H9 (cell line): ENCODE data around the gene THAP4. TPM values are rescaled to one million over a fixed set of nuclear protein-coding genes. Genes with fewer than 3 reads are reported as not detected.

Experiments
- DNase-seq: peaks from one replicate; pipeline ENCODE4 v3.0.0-alpha.2; 2017
- H2AFZ ChIP-seq: one replicate; pipeline ENCODE4 v1.6.1; 2013; ENCODE audit warnings: mild to moderate bottlenecking, low read length, control low read depth, moderate library complexity
- H2AK5ac ChIP-seq: 2 replicates; pipeline ENCODE4 v1.6.1; 2013; ENCODE audit warnings: low read length, control low read depth, mixed read lengths; ENCODE audit not compliant: insufficient read length
- H2BK120ac ChIP-seq: one replicate; pipeline ENCODE4 v1.6.1; 2013; ENCODE audit warnings: low read depth, mild to moderate bottlenecking, low read length, control low read depth, inconsistent platforms; ENCODE audit not compliant: poor library complexity, severe bottlenecking
- H2BK12ac ChIP-seq: 2 replicates; pipeline ENCODE4 v1.6.1; 2013; ENCODE audit warnings: low read length, control low read depth, mixed read lengths, low read depth; ENCODE audit not compliant: insufficient read length
- H2BK15ac ChIP-seq: 2 replicates; pipeline ENCODE4 v1.6.1; 2013; ENCODE audit warnings: low read depth, low read length, control low read depth
- H2BK20ac ChIP-seq: one replicate; pipeline ENCODE4 v1.6.1; 2013; ENCODE audit warnings: low read depth, mild to moderate bottlenecking, low read length, control low read depth, inconsistent platforms; ENCODE audit not compliant: poor library complexity, severe bottlenecking
- H2BK5ac ChIP-seq: 2 replicates; pipeline ENCODE4 v1.6.1; 2013; ENCODE audit warnings: low read length, control low read depth, mixed read lengths; ENCODE audit not compliant: insufficient read length
- H3K14ac ChIP-seq: 2 replicates; pipeline ENCODE4 v1.6.1; 2013; ENCODE audit warnings: low read length, control low read depth; ENCODE audit not compliant: insufficient read depth
- H3K18ac ChIP-seq: 2 replicates; pipeline ENCODE4 v1.6.1; 2013; ENCODE audit warnings: low read depth, mild to moderate bottlenecking, mixed read lengths, low read length, control low read depth; ENCODE audit not compliant: insufficient read length
- H3K23ac ChIP-seq: 2 replicates; pipeline ENCODE4 v1.6.1; 2013; ENCODE audit warnings: low read length, control low read depth, mixed read lengths, low read depth; ENCODE audit not compliant: insufficient read length
- H3K23me2 ChIP-seq: 2 replicates; pipeline ENCODE4 v1.6.1; 2013; ENCODE audit warnings: low read depth, mild to moderate bottlenecking, mixed read lengths, low read length, control low read depth; ENCODE audit not compliant: insufficient read length, poor library complexity, severe bottlenecking
- H3K27ac ChIP-seq: 2 replicates; pipeline ENCODE4 v1.5.1; 2013; ENCODE audit warnings: low read length, control low read depth, mixed read lengths, low read depth; ENCODE audit not compliant: insufficient read length
- H3K27me3 ChIP-seq: 2 replicates; pipeline ENCODE4 v1.6.1; 2013; ENCODE audit warnings: low read length, control low read depth, inconsistent platforms; ENCODE audit not compliant: insufficient read depth
- H3K4ac ChIP-seq: 2 replicates; pipeline ENCODE4 v1.6.1; 2013; ENCODE audit warnings: low read depth, mild to moderate bottlenecking, control low read depth, inconsistent platforms, low read length, moderate library complexity
- H3K4me1 ChIP-seq: 2 replicates; pipeline ENCODE4 v1.6.1; 2013; ENCODE audit warnings: low read length, control low read depth, inconsistent platforms; ENCODE audit not compliant: insufficient read depth
- H3K4me2 ChIP-seq: 2 replicates; pipeline ENCODE4 v1.6.1; 2013; ENCODE audit warnings: low read length, control low read depth, mixed read lengths; ENCODE audit not compliant: insufficient read length, insufficient read depth
- H3K56ac ChIP-seq: 2 replicates; pipeline ENCODE4 v1.6.1; 2013; ENCODE audit warnings: low read depth, mild to moderate bottlenecking, mixed read lengths, low read length, control low read depth; ENCODE audit not compliant: insufficient read length
- H3K79me1 ChIP-seq: 2 replicates; pipeline ENCODE4 v1.6.1; 2013; ENCODE audit warnings: low read depth, mild to moderate bottlenecking, moderate library complexity, low read length, control low read depth, inconsistent platforms; ENCODE audit not compliant: insufficient read depth, poor library complexity, severe bottlenecking
- H3K79me2 ChIP-seq: 2 replicates; pipeline ENCODE4 v1.6.1; 2013; ENCODE audit warnings: low read length, control low read depth, inconsistent platforms; ENCODE audit not compliant: insufficient read depth
- H3K9ac ChIP-seq: 2 replicates; pipeline ENCODE4 v1.6.1; 2013; ENCODE audit warnings: low read length, control low read depth, mixed read lengths; ENCODE audit not compliant: insufficient read length; ENCODE audit errors: extremely low read depth
- H3K9me3 ChIP-seq: one replicate; pipeline ENCODE4 v1.6.1; 2013; ENCODE audit warnings: low read depth, low read length, inconsistent platforms; ENCODE audit not compliant: control insufficient read depth
- H3T11ph ChIP-seq: one replicate; pipeline ENCODE4 v1.6.1; 2013; ENCODE audit warnings: mild to moderate bottlenecking, low read length, control low read depth, inconsistent platforms
- H4K20me1 ChIP-seq: one replicate; pipeline ENCODE4 v1.6.1; 2013; ENCODE audit not compliant: control insufficient read depth, insufficient read length, insufficient read depth
- H4K5ac ChIP-seq: 2 replicates; pipeline ENCODE4 v1.6.1; 2013; ENCODE audit warnings: low read depth, mild to moderate bottlenecking, mixed read lengths, low read length, control low read depth; ENCODE audit not compliant: insufficient read length
- H4K8ac ChIP-seq: replicated peaks from 2 replicates; pipeline ENCODE4 v1.6.1; 2013; ENCODE audit warnings: low read length, control low read depth, mixed read lengths, low read depth; ENCODE audit not compliant: insufficient read length
- H4K91ac ChIP-seq: 2 replicates; pipeline ENCODE4 v1.6.1; 2013; ENCODE audit warnings: low read depth, mild to moderate bottlenecking, moderate library complexity, mixed read lengths, low read length, control low read depth; ENCODE audit not compliant: insufficient read length
- H3K27ac Mint-ChIP-seq, 3 experiments: 2 replicates in 2 of 3; 3 replicates in 1 of 3; pipeline ENCODE4 v1.8.0; 2020 to 2021; ENCODE audit warnings: mixed read lengths in 3 of 3, mild to moderate bottlenecking in 1 of 3, moderate library complexity in 1 of 3
- H3K27me3 Mint-ChIP-seq: 2 replicates; pipeline ENCODE4 v1.8.0; 2021; ENCODE audit warnings: low read depth, mild to moderate bottlenecking, moderate library complexity, mixed read lengths
- H3K36me3 Mint-ChIP-seq, 3 experiments: 2 replicates in 2 of 3; 3 replicates in 1 of 3; pipeline ENCODE4 v1.8.0; 2020 to 2021; ENCODE audit warnings: low read depth in 3 of 3, mixed read lengths in 3 of 3; ENCODE audit not compliant: insufficient read depth in 1 of 3
- H3K4me1 Mint-ChIP-seq, 2 experiments: 2 replicates each; pipeline ENCODE4 v1.8.0; 2020; ENCODE audit warnings: mixed read lengths in 2 of 2
- H3K4me3 Mint-ChIP-seq, 2 experiments: 2 replicates in 1 of 2; 3 replicates in 1 of 2; pipeline ENCODE4 v1.8.0; 2020 to 2021; ENCODE audit warnings: mild to moderate bottlenecking in 2 of 2, mixed read lengths in 2 of 2, moderate library complexity in 1 of 2
- H3K9me3 Mint-ChIP-seq, 2 experiments: 2 replicates in 1 of 2; 3 replicates in 1 of 2; pipeline ENCODE4 v1.8.0; 2020; ENCODE audit warnings: mild to moderate bottlenecking in 2 of 2, mixed read lengths in 2 of 2, moderate library complexity in 1 of 2
- WGBS: extraction: QIAGEN DNeasy Blood & Tissue Kit; methylation state at CpG from one replicate; pipeline ENCODE4 v1.1.7; 2013; ENCODE audit warnings: missing lambda C conversion rate, low lambda C conversion rate, mixed read lengths; ENCODE audit not compliant: insufficient read length; ENCODE audit errors: extremely low coverage; 5-methylcytosine and 5-hydroxymethylcytosine counted together
- total RNA-seq: library from RNA; stranded (reverse); gene quantifications from 2 replicates; pipeline ENCODE4 v1.2.1, GENCODE V29; 2021
- TF ChIP-seq, protein P1 (sequence below): fragments of 200-600 bp; sonication (generic); conservative IDR thresholded peaks from 3 replicates; pipeline ENCODE4 v1.8.0; 2021; ENCODE audit warnings: antibody characterized with exemption, mild to moderate bottlenecking

Gene THAP4
- total RNA-seq, 1 experiment from 2014 or later = 70.6 TPM

DNA sequence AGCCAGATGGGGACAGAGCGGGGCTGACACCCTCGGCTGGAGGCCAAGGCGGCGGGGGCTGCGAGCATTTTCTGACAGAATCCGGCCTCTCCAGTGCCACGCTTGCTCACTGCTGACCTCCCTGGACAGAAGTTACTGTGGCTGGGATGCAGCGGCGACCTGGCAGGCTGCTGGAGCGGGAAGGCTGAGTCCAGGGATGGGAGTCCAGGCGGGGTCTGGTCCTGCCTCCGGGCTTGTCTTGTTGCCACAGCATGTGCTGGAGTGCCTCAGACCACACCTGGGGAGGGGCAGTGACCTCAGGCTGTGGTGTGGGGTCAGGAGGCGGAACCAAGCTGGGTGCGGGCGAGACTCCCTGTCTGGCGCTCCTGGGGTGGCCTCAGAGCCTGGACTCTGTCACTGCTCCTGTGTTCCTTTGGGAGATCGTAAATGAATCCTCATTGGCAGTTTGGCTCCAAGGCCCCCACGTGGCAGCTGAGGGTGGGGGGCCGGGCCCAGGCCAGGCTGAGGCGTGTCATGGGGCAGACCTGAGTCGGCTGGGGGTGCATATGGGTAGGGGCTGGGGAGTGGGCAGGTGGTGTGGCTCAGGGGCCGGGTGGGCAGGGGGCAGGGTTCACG, 72.9 kb downstream of the THAP4 start:
- no peak overlapping the region for H3K4me2 ChIP-seq
- peak; percentile 32 for DNase-seq
- no peaks in the 10 kb centered on the region for H4K20me1 ChIP-seq

More for the DNA sequence above, 72.9 kb downstream of the THAP4 start:
- peaks cover 6% of the 10 kb centered on the region for H3K23me2 ChIP-seq
- no peaks in the 10 kb centered on the region for H3K27me3 ChIP-seq
- H2BK12ac ChIP-seq = no peak overlapping the region
- H2AK5ac ChIP-seq = no peak overlapping the region
- no peak overlapping the region for H4K5ac ChIP-seq
- no peak overlapping the region for H2BK120ac ChIP-seq
- H3K4me3 Mint-ChIP-seq = no peak overlapping the region
- H3K4me1 ChIP-seq = no peaks in the 10 kb centered on the region
- H3K9me3 Mint-ChIP-seq = no peaks in the 10 kb centered on the region
- no peak overlapping the region for H4K8ac ChIP-seq
- no peak overlapping the region for H2BK20ac ChIP-seq
- TF ChIP-seq, protein P1, sequence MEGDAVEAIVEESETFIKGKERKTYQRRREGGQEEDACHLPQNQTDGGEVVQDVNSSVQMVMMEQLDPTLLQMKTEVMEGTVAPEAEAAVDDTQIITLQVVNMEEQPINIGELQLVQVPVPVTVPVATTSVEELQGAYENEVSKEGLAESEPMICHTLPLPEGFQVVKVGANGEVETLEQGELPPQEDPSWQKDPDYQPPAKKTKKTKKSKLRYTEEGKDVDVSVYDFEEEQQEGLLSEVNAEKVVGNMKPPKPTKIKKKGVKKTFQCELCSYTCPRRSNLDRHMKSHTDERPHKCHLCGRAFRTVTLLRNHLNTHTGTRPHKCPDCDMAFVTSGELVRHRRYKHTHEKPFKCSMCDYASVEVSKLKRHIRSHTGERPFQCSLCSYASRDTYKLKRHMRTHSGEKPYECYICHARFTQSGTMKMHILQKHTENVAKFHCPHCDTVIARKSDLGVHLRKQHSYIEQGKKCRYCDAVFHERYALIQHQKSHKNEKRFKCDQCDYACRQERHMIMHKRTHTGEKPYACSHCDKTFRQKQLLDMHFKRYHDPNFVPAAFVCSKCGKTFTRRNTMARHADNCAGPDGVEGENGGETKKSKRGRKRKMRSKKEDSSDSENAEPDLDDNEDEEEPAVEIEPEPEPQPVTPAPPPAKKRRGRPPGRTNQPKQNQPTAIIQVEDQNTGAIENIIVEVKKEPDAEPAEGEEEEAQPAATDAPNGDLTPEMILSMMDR = no peak
- peaks cover 4 to 14% of the 10 kb centered on the region in 2 experiments for H3K4me1 Mint-ChIP-seq
- H3K9me3 ChIP-seq = no peaks in the 10 kb centered on the region
- no CpG with 5 or more reads among the region's 23 CpGs for WGBS
- H4K91ac ChIP-seq = no peak overlapping the region
- H3K36me3 Mint-ChIP-seq = peaks cover 0 to 4% (median 4%) of the 10 kb centered on the region in 3 experiments; a peak in 4 of 7 replicates
- no peaks in the 10 kb centered on the region; the same call in 1 of the 2 replicates for H3K79me2 ChIP-seq
- no peaks in the 10 kb centered on the region for H3K27me3 Mint-ChIP-seq
- H3K56ac ChIP-seq = no peak overlapping the region
- H3K9ac ChIP-seq = no peak overlapping the region
- no peak overlapping the region for H3K4ac ChIP-seq
- no peak overlapping the region for H3K18ac ChIP-seq
- H3K14ac ChIP-seq = no peak overlapping the region; the same call in 1 of the 2 replicates
- peaks cover 2% of the 10 kb centered on the region for H3K79me1 ChIP-seq
- no peak overlapping the region for H2BK5ac ChIP-seq
- no peak overlapping the region for H3T11ph ChIP-seq
- no peak overlapping the region for H2AFZ ChIP-seq
- H3K27ac ChIP-seq = no peak overlapping the region
- no peak overlapping the region for H2BK15ac ChIP-seq
- no peak overlapping the region for H3K23ac ChIP-seq
- H3K27ac Mint-ChIP-seq = no peak overlapping the region
